LHCN-M2 (cell line): Measurements from ENCODE around the gene DZIP3. TPM values are rescaled to one million over a fixed set of nuclear protein-coding genes. Genes with fewer than 3 reads are reported as not detected.

Source experiments
- DNase-seq: peaks from one replicate; pipeline ENCODE4 v3.0.0-alpha.2; 2012; ENCODE audit warnings: low read depth
- polyA plus RNA-seq: library from polyadenylated mRNA; unstranded; fragments of >200 nt; gene quantifications from one replicate; pipeline ENCODE4 v1.2.1, GENCODE V29; 2012; ENCODE audit warnings: missing spikeins
- total RNA-seq: library from RNA; depleted of rRNA; stranded (reverse); fragments of >200 nt; gene quantifications from 2 replicates; pipeline ENCODE4 v1.2.3, GENCODE V29; 2014; rRNA removed

Gene DZIP3, protein sequence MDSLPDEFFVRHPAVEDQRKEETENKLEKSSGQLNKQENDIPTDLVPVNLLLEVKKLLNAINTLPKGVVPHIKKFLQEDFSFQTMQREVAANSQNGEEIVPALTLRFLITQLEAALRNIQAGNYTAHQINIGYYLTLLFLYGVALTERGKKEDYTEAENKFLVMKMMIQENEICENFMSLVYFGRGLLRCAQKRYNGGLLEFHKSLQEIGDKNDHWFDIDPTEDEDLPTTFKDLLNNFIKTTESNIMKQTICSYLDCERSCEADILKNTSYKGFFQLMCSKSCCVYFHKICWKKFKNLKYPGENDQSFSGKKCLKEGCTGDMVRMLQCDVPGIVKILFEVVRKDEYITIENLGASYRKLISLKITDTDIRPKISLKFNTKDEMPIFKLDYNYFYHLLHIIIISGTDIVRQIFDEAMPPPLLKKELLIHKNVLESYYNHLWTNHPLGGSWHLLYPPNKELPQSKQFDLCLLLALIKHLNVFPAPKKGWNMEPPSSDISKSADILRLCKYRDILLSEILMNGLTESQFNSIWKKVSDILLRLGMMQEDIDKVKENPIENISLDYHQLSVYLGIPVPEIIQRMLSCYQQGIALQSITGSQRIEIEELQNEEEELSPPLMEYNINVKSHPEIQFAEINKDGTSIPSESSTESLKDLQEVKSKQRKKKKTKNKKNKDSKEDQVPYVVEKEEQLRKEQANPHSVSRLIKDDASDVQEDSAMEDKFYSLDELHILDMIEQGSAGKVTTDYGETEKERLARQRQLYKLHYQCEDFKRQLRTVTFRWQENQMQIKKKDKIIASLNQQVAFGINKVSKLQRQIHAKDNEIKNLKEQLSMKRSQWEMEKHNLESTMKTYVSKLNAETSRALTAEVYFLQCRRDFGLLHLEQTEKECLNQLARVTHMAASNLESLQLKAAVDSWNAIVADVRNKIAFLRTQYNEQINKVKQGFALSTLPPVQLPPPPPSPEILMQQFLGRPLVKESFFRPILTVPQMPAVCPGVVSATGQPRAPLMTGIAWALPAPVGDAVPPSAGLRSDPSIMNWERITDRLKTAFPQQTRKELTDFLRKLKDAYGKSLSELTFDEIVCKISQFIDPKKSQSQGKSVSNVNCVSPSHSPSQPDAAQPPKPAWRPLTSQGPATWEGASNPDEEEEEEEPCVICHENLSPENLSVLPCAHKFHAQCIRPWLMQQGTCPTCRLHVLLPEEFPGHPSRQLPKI
- 20.0 and 24.7 TPM in 2 replicates for total RNA-seq
- 5.3 TPM for polyA plus RNA-seq

GRCh38 chr3:108589081-108589997, at the start of gene DZIP3, which contains the start of gene CIP2A:
DZIP3 (plus strand) TSS chr3:108589722; CDS start chr3:108605407, 15,685 bp downstream.
CIP2A (minus strand) TSS chr3:108589438; CDS start chr3:108589375, 63 bp downstream.
- peak; percentile 93 for DNase-seq

DNA sequence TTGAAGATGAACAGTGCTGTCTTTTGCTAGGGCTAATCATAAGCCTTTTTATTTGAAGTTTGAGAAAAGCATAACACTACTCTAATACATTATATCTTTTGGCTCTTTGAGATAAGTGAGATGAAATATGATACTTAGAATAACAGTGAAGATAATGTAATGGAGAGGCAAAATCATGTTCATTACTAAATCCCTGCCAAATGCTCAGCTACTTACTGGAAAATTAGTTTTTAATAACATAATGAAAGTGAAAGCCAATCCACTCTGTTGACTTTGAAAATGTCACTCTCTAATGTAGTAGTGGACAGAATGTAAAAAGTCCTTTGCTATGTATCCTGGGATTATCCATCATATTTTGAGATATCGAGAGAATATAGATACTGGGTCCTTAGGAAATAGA, 43.3 kb upstream of the DZIP3 start:
- no peak for DNase-seq

GRCh38 chr3:108546692-108547091, 42.8 kb upstream of the DZIP3 start:
- DNase-seq, result no peak

GRCh38 chr3:108548304-108548703, 41.2 kb upstream of the DZIP3 start:
- DNase-seq, result peak; percentile 20

GRCh38 chr3:108548886-108549285, 40.6 kb upstream of the DZIP3 start:
- no peak for DNase-seq

GRCh38 chr3:108552267-108553159, 37.0 kb upstream of the DZIP3 start:
- DNase-seq, result peak; percentile 47

DNA sequence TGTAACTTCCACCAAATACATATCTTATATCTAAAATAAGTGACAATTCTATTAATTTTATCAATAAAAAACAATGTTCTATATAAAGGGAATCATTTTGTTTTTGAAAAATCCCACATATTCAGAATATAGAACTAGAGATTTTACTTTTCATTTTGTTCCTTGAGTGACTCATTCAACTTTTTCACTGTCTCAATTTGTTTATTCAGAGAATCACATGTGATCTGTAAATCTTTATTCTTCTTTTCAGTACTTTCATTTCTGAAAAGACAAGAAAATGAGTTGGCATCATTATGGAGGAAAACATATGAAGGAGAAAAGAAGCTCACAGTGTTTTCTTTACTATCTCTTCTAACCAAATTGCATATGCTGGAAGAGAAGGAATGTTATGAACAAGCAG, 35.3 kb upstream of the DZIP3 start:
- no peak for DNase-seq

GRCh38 chr3:108554913-108555571, 34.5 kb upstream of the DZIP3 start:
- no peak for DNase-seq

GRCh38 chr3:108555966-108556581, 33.4 kb upstream of the DZIP3 start:
- DNase-seq, result no peak

- DNase-seq, result no peak
Measured at GRCh38 chr3:108562565-108562964, 27.0 kb upstream of the DZIP3 start.

- no peak for DNase-seq
Measured at GRCh38 chr3:108564564-108564963, 25.0 kb upstream of the DZIP3 start.

DNA sequence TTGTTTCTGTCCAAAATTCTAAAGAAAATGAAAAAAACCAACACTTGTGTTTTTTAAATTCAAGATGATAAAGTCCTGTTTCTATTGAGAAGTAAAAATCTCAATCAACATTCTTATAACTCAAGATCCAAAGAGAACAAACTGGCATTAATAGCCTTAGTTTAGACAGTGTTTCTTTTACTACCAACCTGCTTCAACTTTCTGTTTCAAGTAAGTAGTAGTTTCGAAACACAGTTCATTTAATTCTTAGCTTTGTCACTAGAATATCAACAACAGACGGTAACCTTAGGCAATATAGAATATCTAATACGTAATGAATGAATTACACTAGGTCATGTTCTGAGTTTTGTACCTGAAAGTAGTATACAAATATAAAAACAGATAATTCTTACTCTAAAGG, 24.0 kb upstream of the DZIP3 start:
- no peak for DNase-seq

DNA sequence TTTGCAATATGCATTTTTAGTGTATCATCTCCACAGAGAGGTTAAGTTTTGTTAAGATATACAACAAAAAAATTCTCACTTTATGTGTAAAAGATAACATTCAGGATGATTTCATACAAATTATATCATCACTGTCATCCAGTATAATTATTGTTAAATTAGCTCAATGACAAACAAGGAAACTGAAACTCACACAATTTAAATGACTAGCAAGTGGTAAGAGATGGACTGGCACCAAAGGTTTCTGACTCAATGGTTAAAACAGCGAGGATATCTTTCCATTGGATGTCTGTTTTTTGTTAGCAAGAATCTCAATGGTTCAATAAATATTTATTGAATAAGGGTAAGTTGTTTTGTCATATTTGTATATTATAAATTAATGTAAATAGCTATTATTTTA, 22.9 kb upstream of the DZIP3 start:
- no peak for DNase-seq

GRCh38 chr3:108569336-108569735, 20.2 kb upstream of the DZIP3 start:
- peak; percentile 38 for DNase-seq

DNA sequence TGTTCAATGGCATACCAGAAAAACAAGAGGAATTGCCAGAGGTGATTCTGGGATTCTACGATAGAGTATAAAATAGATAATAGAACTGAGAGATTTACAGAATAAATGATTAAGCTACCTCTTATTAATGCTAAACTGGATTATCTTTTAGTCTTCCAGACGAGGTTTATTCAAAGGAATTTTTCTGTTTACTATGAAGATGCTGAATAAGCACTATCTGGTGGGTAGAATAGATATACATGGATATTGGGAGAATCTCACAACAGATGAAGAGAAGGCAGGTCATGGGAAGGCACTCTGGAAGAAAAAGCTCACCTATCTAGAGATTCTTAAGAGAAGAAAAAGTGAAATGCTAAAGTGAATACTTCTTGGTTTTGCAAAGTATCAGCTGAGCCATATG, 11.5 kb upstream of the DZIP3 start:
- no peak for DNase-seq

GRCh38 chr3:108588601-108589000, 921 bp upstream of the DZIP3 start:
- DNase-seq, result no peak

- DNase-seq, result no peak
Measured at GRCh38 chr3:108589998-108590323, 439 bp downstream of the DZIP3 start.

- DNase-seq, result no peak
Measured at GRCh38 chr3:108590460-108590859, 938 bp downstream of the DZIP3 start.

DNA sequence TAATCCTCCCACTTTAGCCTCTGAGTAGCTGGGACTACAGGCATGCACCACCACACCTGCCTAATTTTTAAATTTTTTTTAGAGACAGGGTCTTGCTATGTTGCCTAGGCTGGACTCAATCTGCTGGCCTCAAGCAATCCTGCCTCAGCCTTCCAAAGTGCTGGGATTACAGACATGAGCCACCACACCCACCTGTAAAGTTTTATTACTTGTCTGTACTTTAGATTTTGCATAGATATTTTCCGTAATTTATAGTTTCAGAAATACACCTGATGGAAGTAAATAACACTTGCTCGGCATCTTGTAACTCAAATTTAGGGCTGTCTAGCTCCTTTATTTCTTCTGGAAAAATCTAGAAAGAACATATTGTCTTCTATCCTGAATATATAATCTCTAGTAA, 5.8 kb downstream of the DZIP3 start:
- DNase-seq, result no peak
